ENCODE measurements around the gene CLEC2A. TPM values are rescaled to one million over a fixed set of nuclear protein-coding genes. Genes with fewer than 3 reads are reported as not detected.
A peak's percentile ranks its signal among the peaks of the same experiment; 100 is the strongest.

The CLEC2A gene
- total RNA-seq, 4 donors from 2014 or later = not detected

DNA sequence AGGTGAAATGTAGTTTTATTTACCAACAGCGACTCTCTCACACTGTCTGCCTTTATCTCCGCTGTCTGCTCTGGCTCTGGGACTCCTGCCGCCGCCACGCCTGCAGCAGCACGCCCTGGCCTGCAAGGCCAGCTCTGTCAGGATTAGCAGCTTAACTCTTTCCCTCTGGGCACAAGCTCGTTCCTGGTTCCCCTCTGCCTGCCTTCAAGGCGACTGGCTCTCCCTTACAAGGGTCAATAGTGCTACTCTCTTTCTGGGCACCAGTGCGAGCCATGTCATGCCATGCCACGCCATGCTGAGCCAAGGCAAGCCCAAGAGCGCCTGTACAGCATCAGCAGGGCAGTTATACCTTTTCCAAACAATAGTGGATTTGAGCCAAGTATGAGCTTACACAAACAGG, 59.4 kb downstream of the CLEC2A start:
- Histone ChIP-seq H3K36me3 (no peaks in the 10 kb centered on the region), H3K27ac (peak overlapping the region in 1 of 4 donors; percentile 18), H3K4me3 (no peak overlapping the region), H3K27me3 (no peaks in the 10 kb centered on the region), H3K9me3 (no peaks in the 10 kb centered on the region), H3K4me1 (peaks cover 0 to 24% (median 0%) of the 10 kb centered on the region in 4 donors)
- WGBS, 2 donors = 62 to 70% methylated on average over 11 of the region's 11 CpGs
- TF ChIP-seq POLR2A (IDR thresholded peaks at IDR 0.05) = no peak
- TF ChIP-seq, protein P1, sequence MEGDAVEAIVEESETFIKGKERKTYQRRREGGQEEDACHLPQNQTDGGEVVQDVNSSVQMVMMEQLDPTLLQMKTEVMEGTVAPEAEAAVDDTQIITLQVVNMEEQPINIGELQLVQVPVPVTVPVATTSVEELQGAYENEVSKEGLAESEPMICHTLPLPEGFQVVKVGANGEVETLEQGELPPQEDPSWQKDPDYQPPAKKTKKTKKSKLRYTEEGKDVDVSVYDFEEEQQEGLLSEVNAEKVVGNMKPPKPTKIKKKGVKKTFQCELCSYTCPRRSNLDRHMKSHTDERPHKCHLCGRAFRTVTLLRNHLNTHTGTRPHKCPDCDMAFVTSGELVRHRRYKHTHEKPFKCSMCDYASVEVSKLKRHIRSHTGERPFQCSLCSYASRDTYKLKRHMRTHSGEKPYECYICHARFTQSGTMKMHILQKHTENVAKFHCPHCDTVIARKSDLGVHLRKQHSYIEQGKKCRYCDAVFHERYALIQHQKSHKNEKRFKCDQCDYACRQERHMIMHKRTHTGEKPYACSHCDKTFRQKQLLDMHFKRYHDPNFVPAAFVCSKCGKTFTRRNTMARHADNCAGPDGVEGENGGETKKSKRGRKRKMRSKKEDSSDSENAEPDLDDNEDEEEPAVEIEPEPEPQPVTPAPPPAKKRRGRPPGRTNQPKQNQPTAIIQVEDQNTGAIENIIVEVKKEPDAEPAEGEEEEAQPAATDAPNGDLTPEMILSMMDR (IDR thresholded peaks at IDR 0.05) = no peak
- no peak for TF ChIP-seq EP300 (IDR thresholded peaks at IDR 0.05)
- no peak for DNase-seq (ENCODE audit: low spot score in 2 of 2)

DNA sequence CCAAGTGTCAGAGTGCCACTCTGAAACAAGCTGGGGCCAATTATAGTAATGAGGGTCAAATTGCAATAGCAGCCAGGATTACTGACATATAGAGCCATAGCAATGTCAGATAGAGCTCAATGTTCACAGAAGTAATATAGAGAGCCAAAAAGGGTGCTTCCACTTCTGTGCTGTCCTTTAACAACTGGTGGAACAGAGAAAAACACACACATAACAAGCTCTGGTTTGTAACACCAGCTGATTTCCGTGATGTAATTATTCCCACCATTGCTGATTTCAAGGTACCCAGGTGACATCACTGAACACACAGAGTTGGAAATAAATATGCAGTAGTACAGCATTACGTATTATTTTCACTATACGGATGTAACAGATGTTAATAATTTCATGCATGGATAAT, 60.0 kb downstream of the CLEC2A start:
- TF ChIP-seq, protein P1 (IDR thresholded peaks at IDR 0.05) = no peak
- TF ChIP-seq EP300 (IDR thresholded peaks at IDR 0.05) = no peak
- TF ChIP-seq POLR2A (IDR thresholded peaks at IDR 0.05) = no peak
- Histone ChIP-seq H3K27ac (peak overlapping the region in 1 of 4 donors; percentile 18), H3K9me3 (no peaks in the 10 kb centered on the region), H3K4me3 (no peak overlapping the region), H3K36me3 (no peaks in the 10 kb centered on the region), H3K27me3 (no peaks in the 10 kb centered on the region), H3K4me1 (peaks cover 0 to 24% (median 0%) of the 10 kb centered on the region in 4 donors)
- DNase-seq (ENCODE audit: low spot score in 2 of 2) = no peak
- 77 to 81% methylated on average over 3 of the region's 3 CpGs for WGBS, 2 donors

DNA sequence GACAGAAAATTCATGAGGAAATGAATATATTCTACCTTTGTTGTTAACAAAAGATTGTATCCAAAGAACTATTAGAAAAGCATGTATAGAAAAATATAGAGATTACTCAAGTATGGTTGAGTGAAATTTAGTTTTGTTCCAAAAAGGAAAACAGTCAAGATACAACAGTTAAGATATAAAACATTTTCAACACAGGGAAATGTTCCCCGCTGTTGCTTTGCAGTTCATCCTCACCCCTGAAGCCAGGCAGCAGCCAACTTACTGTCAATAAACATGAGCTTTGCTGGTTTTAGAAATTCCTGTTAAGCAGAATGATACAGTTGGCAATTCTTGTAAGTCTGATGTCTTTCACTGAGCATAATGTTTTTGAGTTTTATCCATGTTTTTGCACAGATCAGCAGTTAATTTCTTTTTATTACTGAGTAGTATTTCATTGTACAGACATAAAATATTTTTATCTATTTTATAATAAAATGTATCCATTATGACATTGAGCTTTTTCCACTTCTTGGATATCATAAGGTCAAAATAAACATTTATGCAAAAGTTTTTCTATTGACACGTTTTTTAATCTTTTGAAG, 61.8 kb downstream of the CLEC2A start:
- no peaks in the 10 kb centered on the region for H3K9me3 ChIP-seq
- H3K4me1 ChIP-seq = peaks cover 0 to 34% (median 0%) of the 10 kb centered on the region in 4 donors
- no peak for TF ChIP-seq EP300 (IDR thresholded peaks at IDR 0.05)
- no peak for TF ChIP-seq POLR2A (IDR thresholded peaks at IDR 0.05)
- TF ChIP-seq, protein P1 (IDR thresholded peaks at IDR 0.05) = no peak
- no peak for DNase-seq (ENCODE audit: low spot score in 2 of 2)
- H3K27ac ChIP-seq = peak overlapping the region; percentile 61 to 89 (median 88)
- 58 to 65% methylated on average over 2 of the region's 2 CpGs for WGBS, 2 donors
- H3K27me3 ChIP-seq = no peaks in the 10 kb centered on the region
- no peaks in the 10 kb centered on the region for H3K36me3 ChIP-seq
- H3K4me3 ChIP-seq = peak overlapping the region; percentile 28 to 51 (median 42)

DNA sequence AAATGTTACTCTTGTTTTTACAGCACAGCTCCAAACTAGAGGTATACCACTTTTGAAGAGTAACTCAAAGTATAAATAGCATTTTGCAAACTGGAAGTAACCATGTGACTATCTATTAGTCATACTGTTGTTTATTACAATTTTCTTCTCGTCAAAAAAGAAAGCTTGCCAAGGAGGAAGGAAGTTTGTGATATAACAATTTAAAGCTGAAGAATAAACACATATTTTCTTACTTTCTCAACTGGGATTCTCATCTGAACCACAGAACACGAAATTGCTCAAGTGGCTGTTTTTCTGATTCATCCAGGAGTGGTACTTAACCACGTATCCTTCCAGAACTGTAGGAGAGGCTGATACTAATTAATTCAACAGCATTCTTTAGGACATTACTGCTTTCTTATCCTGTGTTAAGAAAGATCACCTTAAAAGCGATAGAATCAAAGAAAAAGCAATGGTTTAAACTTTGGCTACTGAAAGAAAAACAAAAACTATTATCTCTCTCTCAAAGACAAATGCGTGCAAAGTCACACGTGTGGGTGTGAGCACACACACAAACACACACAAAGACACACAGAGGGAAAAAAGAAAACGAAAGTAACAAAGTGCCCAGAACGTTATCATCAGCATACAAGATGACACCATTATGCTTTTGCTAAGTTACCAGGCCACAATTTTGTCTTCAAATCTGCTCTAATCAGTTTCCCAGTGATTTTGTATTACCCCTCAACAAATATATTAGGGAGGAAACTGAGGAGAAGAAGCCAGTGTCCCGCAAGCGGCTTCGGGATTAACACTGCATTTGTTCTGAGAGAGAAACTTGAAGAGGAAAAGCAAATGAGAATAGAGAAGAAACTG, 62.6 kb downstream of the CLEC2A start, which contains the start of gene CLEC2B:
Gene CLEC2B (minus strand): TSS at position 48 of the 855 bp plus-strand sequence.
- Histone ChIP-seq H3K36me3 (no peaks in the 10 kb centered on the region), H3K27me3 (no peaks in the 10 kb centered on the region), H3K27ac (peak within 1 kb of the TSS; percentile 61 to 89 (median 88)), H3K9me3 (no peaks in the 10 kb centered on the region), H3K4me3 (peak within 1 kb of the TSS; percentile 28 to 51 (median 42)), H3K4me1 (peaks cover 0 to 41% (median 0%) of the 10 kb centered on the region in 4 donors)
- 9 to 11% methylated on average over 11 of the region's 11 CpGs for WGBS, 2 donors
- TF ChIP-seq EP300 (IDR thresholded peaks at IDR 0.05) = peak in 1 of 2 donors; percentile 70
- peak; percentile 6 to 50 for TF ChIP-seq POLR2A (IDR thresholded peaks at IDR 0.05)
- TF ChIP-seq, protein P1 (IDR thresholded peaks at IDR 0.05) = no peak
- DNase-seq (ENCODE audit: low spot score in 2 of 2) = no peak

DNA sequence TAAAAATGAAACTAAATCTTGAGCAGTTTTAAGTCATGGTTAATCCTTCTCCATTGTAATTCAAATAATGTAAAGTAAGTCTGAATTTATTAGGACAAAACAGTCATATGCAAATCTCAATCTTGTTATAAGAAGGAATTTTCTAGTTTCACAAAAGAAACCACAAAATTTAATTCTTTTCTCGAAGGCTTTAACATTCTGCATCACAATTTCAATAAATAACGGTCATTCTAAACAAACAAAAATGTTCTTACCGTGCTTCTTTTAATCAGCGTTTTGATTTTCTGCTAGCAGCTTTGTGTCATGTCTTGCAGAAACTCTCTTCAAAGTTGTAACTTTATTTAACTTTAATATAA, 63.2 kb downstream of the CLEC2A start:
- peak overlapping the region; percentile 28 to 51 (median 42) for H3K4me3 ChIP-seq
- 24 to 26% methylated on average over 4 of the region's 4 CpGs for WGBS, 2 donors
- H3K27ac ChIP-seq = peak overlapping the region; percentile 61 to 89 (median 88)

More for the DNA sequence above, 63.2 kb downstream of the CLEC2A start:
- peaks cover 0 to 5% (median 0%) of the 10 kb centered on the region in 4 donors for H3K9me3 ChIP-seq
- TF ChIP-seq EP300 (IDR thresholded peaks at IDR 0.05) (no peak), POLR2A (IDR thresholded peaks at IDR 0.05) (no peak)
- TF ChIP-seq, protein P1 (IDR thresholded peaks at IDR 0.05) = no peak
- H3K27me3 ChIP-seq = no peaks in the 10 kb centered on the region
- H3K4me1 ChIP-seq = peaks cover 0 to 41% (median 0%) of the 10 kb centered on the region in 4 donors
- no peak for DNase-seq (ENCODE audit: low spot score in 2 of 2)
- H3K36me3 ChIP-seq = no peaks in the 10 kb centered on the region

Data from tibial nerve (tissue), 4 donors.